Smooth muscle cell (in vitro differentiated cells): ENCODE measurements around the gene CDC42EP4. TPM values are rescaled to one million over a fixed set of nuclear protein-coding genes. Genes with fewer than 3 reads are reported as not detected.
A peak's percentile ranks its signal among the peaks of the same experiment; 100 is the strongest.

ENCODE experiments used
- DNase-seq: peaks from one replicate; lab custom pipeline; 2025; ENCODE audit not compliant: unreplicated experiment; lab: John Stamatoyannopoulos, UW
- H2AFZ ChIP-seq: fragments of 200-600 bp; sonication (generic); 2 replicates; pipeline ENCODE4 v1.6.0; 2016; ENCODE audit warnings: antibody characterized with exemption, low read depth, mild to moderate bottlenecking
- H3F3A ChIP-seq: fragments of 200-600 bp; sonication (generic); 2 replicates; pipeline ENCODE4 v1.6.0; 2017; ENCODE audit warnings: antibody characterized with exemption, low read depth
- H3K27ac ChIP-seq: fragments of 200-600 bp; sonication (generic); 2 replicates; pipeline ENCODE4 v1.5.1; 2016; ENCODE audit warnings: low read depth, mild to moderate bottlenecking
- H3K27me3 ChIP-seq: fragments of 200-600 bp; sonication (generic); 2 replicates; pipeline ENCODE4 v1.6.1; 2016; ENCODE audit warnings: low read depth, mild to moderate bottlenecking
- H3K36me3 ChIP-seq: fragments of 200-600 bp; sonication (generic); 2 replicates; pipeline ENCODE4 v1.5.1; 2016; ENCODE audit warnings: low read depth
- H3K4me1 ChIP-seq: fragments of 200-600 bp; sonication (generic); 2 replicates; pipeline ENCODE4 v1.5.1; 2016; ENCODE audit warnings: low read depth
- H3K4me2 ChIP-seq: fragments of 200-600 bp; sonication (generic); 2 replicates; pipeline ENCODE4 v1.6.0; 2016; ENCODE audit warnings: mild to moderate bottlenecking
- H3K4me3 ChIP-seq: fragments of 200-600 bp; sonication (generic); 2 replicates; pipeline ENCODE4 v1.5.1; 2016; ENCODE audit warnings: mild to moderate bottlenecking
- H3K79me2 ChIP-seq: fragments of 200-600 bp; sonication (generic); 2 replicates; pipeline ENCODE4 v1.6.0; 2016; ENCODE audit warnings: low read depth, mild to moderate bottlenecking
- H3K9ac ChIP-seq: fragments of 200-600 bp; sonication (generic); 2 replicates; pipeline ENCODE4 v1.6.0; 2016; ENCODE audit warnings: low read depth
- H3K9me3 ChIP-seq: fragments of 200-600 bp; sonication (generic); replicated peaks from 2 replicates; pipeline ENCODE4 v1.5.1; 2016; ENCODE audit warnings: low read depth
- H4K20me1 ChIP-seq: fragments of 200-600 bp; sonication (generic); 2 replicates; pipeline ENCODE4 v1.6.0; 2016; ENCODE audit warnings: low read depth
- WGBS: methylation state at CpG from one replicate; pipeline ENCODE4 v1.1.7; 2016; ENCODE audit warnings: low lambda C conversion rate; 5-methylcytosine and 5-hydroxymethylcytosine counted together
- polyA plus RNA-seq: library from polyadenylated mRNA; unstranded; fragments of >200 nt; fragmentation: Nextera tagmentation; extraction: Ambion mirVana; gene quantifications from 2 replicates; pipeline ENCODE4 v1.2.1, GENCODE V29; 2016
- total RNA-seq: library from RNA; depleted of rRNA; stranded (reverse); fragments of >200 nt; gene quantifications from 2 replicates; pipeline ENCODE4 v1.2.3, GENCODE V29; 2014
- TF ChIP-seq, protein P1 (sequence below): fragments of 200-600 bp; sonication (generic); IDR thresholded peaks from 2 replicates; pipeline ENCODE4 v1.5.1; 2017; ENCODE audit warnings: borderline replicate concordance, mild to moderate bottlenecking, antibody characterized with exemption; ENCODE audit not compliant: insufficient read depth, poor library complexity, severe bottlenecking

Gene CDC42EP4
- total and polyA plus RNA-seq, 2 experiments from 2014 or later, result 15.1 to 21.4 TPM

DNA sequence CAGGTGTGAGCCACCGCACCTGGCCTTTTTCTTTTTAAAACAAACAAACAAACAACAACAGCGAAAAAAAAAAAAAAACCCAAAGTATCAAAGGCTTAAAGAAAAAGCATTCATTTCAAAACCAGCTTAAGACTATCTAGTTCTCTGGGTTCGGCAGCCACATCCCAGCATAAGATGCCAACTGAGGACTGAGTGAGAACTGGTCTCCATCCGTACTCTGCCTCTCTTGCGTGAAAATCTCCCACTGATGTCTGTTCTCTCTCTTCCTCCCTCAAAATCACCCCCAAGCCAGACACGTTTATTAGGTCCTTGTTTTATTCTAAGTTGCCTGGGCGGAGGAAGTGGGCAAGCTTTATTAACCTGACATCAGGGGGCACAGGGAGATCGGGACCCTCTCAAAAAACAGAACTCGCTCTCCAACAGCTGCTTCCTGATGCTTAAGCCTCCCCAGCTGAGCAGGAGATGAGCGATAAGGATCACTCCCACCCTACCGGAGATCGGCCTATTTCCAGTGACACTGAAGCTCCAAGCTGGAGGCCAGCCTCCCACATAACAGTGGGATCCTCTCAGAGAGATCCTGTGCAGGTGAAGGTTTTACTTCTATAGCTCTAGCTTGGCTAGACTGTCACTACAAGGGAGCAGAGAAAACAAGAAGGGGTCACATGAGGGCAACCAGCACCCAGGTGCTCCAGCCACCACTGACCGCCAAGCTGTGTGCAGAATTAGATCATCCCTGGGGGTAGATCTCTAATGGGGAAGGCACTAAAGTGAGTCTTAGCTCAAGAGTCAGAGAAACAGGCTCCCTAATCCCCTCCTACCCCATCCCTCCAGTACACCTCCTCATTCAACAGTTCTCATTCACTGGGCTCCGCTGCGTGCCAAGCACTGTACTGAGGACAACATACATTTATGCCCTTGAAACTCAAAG is 13.6 kb downstream of the CDC42EP4 start:
- WGBS, result 75% methylated on average over 15 of the region's 15 CpGs
- Histone ChIP-seq H3K9me3 (no peaks in the 10 kb centered on the region), H2AFZ (no peak overlapping the region), H4K20me1 (peaks cover 94% of the 10 kb centered on the region), H3K79me2 (peaks cover 85% of the 10 kb centered on the region), H3K4me2 (no peak overlapping the region), H3K27me3 (no peaks in the 10 kb centered on the region), H3K4me1 (peaks cover 7% of the 10 kb centered on the region), H3K36me3 (no peaks in the 10 kb centered on the region), H3K4me3 (no peak overlapping the region), H3F3A (peaks cover under 1% of the 10 kb centered on the region), H3K9ac (no peak overlapping the region), H3K27ac (no peak overlapping the region)
- no peak for DNase-seq
- TF ChIP-seq, protein P1, sequence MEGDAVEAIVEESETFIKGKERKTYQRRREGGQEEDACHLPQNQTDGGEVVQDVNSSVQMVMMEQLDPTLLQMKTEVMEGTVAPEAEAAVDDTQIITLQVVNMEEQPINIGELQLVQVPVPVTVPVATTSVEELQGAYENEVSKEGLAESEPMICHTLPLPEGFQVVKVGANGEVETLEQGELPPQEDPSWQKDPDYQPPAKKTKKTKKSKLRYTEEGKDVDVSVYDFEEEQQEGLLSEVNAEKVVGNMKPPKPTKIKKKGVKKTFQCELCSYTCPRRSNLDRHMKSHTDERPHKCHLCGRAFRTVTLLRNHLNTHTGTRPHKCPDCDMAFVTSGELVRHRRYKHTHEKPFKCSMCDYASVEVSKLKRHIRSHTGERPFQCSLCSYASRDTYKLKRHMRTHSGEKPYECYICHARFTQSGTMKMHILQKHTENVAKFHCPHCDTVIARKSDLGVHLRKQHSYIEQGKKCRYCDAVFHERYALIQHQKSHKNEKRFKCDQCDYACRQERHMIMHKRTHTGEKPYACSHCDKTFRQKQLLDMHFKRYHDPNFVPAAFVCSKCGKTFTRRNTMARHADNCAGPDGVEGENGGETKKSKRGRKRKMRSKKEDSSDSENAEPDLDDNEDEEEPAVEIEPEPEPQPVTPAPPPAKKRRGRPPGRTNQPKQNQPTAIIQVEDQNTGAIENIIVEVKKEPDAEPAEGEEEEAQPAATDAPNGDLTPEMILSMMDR, result no peak

DNA sequence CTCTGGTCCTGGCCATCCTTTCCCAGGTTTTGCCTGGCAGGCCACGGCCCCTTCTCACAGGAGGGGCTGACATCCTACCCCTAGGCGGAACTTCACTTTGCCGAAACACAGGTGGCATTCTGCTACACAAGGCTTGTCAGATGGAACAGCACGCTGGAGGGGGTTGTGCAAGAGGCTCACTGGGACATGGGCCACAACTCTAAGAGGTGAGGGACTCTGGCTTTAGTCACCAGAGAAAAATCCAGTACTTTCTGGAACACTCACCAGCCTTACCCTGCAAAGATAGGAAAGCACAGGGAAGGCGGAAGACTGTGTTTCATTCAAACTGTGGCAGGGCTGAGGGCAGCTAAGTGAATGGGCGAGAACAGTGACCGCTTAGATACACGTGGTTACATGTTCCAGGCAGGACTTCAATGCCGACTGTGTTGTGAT is 18.3 kb downstream of the CDC42EP4 start:
- no peak overlapping the region for H3K9ac ChIP-seq
- no peak overlapping the region for H3K4me3 ChIP-seq
- TF ChIP-seq, protein P1, result no peak
- H3K4me2 ChIP-seq, result no peak overlapping the region
- no peaks in the 10 kb centered on the region for H3K9me3 ChIP-seq
- H3K36me3 ChIP-seq, result no peaks in the 10 kb centered on the region
- H3K4me1 ChIP-seq, result peaks cover 3% of the 10 kb centered on the region
- peak overlapping the region; percentile 82 for H3K27ac ChIP-seq
- no peak for DNase-seq
- no peaks in the 10 kb centered on the region for H3K27me3 ChIP-seq
- H3F3A ChIP-seq, result no peaks in the 10 kb centered on the region
- WGBS, result 48% methylated on average over 9 of the region's 9 CpGs
- peaks cover 63% of the 10 kb centered on the region for H3K79me2 ChIP-seq
- H4K20me1 ChIP-seq, result peaks cover 97% of the 10 kb centered on the region
- no peak overlapping the region for H2AFZ ChIP-seq

DNA sequence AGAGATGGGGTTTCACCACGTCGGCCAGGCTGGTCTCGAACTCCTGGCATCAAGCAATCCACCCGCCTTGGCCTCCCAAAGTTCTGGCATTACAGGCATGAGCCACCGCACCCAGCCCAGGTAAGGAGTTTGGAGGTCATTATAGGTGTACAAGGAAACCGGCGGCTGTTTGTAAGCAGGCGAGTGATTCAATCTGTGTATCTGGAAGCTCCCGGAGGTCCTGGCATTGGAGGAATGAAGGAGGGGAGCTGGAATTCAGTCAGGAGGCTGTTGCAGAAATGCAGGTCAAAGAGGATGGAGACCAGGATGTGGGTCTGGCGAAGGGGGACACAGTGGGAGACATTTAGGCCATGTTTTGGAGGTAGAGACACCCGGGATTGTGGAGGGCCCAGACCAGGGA is 18.8 kb downstream of the CDC42EP4 start:
- Histone ChIP-seq H4K20me1 (peaks cover 97% of the 10 kb centered on the region), H3F3A (no peaks in the 10 kb centered on the region), H3K36me3 (no peaks in the 10 kb centered on the region), H3K79me2 (peaks cover 61% of the 10 kb centered on the region), H3K27ac (peak overlapping the region; percentile 82), H3K9me3 (no peaks in the 10 kb centered on the region), H3K27me3 (no peaks in the 10 kb centered on the region), H3K4me3 (no peak overlapping the region), H3K4me1 (no peaks in the 10 kb centered on the region), H3K9ac (no peak overlapping the region), H2AFZ (no peak overlapping the region), H3K4me2 (peak overlapping the region; percentile 80)
- TF ChIP-seq, protein P1, result no peak
- no peak for DNase-seq
- 77% methylated on average over 11 of the region's 11 CpGs for WGBS

- no peak for DNase-seq
- no peaks in the 10 kb centered on the region for H3K36me3 ChIP-seq
- no peak overlapping the region for H2AFZ ChIP-seq
- no peaks in the 10 kb centered on the region for H3K4me1 ChIP-seq
- H3K79me2 ChIP-seq, result peaks cover 58% of the 10 kb centered on the region
- peak overlapping the region; percentile 82 for H3K27ac ChIP-seq
- no peaks in the 10 kb centered on the region for H3K9me3 ChIP-seq
- H3K27me3 ChIP-seq, result no peaks in the 10 kb centered on the region
- H3F3A ChIP-seq, result no peaks in the 10 kb centered on the region
- peaks cover 97% of the 10 kb centered on the region for H4K20me1 ChIP-seq
- WGBS, result 54% methylated on average over 12 of the region's 12 CpGs
- peak overlapping the region; percentile 65 for H3K9ac ChIP-seq
- peak overlapping the region; percentile 80 for H3K4me2 ChIP-seq
- H3K4me3 ChIP-seq, result no peak overlapping the region
- TF ChIP-seq, protein P1, result no peak
Observed at GRCh38 chr17:73292031-73292531, 19.7 kb downstream of the CDC42EP4 start.
